GM12875 (cell line): ENCODE results near the gene FAF1.

ENCODE experiments used
- H3K4me3 ChIP-seq: one replicate; pipeline ENCODE4 v1.5.1; 2011; ENCODE audit warnings: low read depth, low read length, control low read depth
- TF ChIP-seq, protein P1 (sequence below): IDR thresholded peaks from 2 replicates; pipeline ENCODE4 v1.5.1; 2011; ENCODE audit warnings: low read depth, mild to moderate bottlenecking, control low read depth, inconsistent platforms, low read length, moderate library complexity, borderline replicate concordance; ENCODE audit not compliant: insufficient read depth

Gene FAF1

DNA sequence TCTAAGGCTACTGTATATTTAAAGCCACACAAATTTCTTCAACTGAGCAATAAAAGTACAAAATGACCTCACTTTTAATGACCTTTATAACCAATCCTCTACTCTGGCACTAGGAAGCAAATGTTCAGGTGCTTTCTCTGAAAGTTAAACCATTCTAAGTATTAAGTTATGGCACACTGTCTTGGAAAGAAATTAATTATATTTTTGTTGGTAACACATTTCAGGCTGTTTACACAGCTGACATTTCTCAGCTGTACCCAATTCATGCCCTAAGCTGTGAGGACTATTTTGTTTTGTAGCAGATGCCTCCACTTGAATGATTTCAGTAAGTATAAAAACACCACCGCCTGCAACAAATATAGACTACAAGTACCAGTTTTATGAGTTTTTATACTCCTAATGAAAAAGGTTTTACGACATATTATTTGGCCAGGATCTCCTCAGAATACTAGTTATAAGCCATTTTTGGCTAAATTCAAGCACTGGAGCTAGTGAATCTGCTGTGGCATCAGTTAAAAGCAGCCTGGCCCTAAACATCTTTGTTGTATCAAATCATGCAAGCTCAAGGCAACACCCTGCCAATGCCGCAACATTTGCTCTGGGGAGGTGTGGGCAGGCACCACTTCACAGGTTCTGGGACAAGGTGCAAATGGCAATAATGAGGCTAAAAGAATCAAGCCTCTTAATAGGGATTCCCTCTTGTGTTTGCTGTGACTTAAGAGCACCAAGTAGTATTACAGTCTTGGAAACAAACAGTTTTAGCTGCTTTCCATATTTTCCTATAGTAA is 308.4 kb downstream of the FAF1 start:
- H3K4me3 ChIP-seq: no peak overlapping the region
- TF ChIP-seq, protein P1, sequence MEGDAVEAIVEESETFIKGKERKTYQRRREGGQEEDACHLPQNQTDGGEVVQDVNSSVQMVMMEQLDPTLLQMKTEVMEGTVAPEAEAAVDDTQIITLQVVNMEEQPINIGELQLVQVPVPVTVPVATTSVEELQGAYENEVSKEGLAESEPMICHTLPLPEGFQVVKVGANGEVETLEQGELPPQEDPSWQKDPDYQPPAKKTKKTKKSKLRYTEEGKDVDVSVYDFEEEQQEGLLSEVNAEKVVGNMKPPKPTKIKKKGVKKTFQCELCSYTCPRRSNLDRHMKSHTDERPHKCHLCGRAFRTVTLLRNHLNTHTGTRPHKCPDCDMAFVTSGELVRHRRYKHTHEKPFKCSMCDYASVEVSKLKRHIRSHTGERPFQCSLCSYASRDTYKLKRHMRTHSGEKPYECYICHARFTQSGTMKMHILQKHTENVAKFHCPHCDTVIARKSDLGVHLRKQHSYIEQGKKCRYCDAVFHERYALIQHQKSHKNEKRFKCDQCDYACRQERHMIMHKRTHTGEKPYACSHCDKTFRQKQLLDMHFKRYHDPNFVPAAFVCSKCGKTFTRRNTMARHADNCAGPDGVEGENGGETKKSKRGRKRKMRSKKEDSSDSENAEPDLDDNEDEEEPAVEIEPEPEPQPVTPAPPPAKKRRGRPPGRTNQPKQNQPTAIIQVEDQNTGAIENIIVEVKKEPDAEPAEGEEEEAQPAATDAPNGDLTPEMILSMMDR: no peak

DNA sequence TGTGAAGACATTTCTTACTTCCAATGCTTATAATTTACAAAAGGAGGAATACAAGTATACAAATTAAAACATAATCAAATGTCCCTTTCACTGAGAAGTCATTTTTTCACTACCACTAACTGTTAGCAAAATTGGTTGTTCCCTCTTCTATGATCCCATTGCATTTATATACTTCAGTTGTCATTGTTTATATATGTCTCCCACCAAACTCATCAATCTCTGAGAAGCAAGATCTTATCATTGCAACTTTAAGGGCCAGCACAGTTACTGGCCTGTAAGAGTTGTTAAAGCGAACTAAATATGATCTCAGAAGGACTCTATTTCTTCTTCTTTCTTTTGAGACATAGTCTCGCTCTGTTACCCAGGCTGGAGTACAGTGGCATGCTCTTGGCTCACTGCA is 313.5 kb downstream of the FAF1 start:
- H3K4me3 ChIP-seq: no peak overlapping the region
- TF ChIP-seq, protein P1: no peak

DNA sequence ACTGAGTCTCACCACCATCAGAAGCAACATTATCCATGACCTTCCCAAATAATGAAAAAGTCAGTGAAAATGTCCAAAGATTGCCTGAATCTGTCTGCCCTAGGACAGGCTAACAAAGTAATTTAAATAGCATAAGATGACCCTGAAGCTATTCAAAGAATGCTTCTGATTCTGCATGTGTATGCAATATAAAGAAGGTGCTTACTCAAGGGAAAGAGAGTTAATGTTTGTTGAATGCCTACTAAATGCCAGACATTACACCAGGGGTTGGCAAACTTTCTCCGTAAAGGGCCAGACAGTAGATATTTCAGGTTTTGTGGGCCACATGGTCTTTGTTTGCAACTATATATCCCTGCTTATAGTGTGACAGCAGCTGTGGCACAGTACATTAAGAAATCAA is 314.9 kb downstream of the FAF1 start:
- H3K4me3 ChIP-seq: no peak overlapping the region
- TF ChIP-seq, protein P1: no peak

DNA sequence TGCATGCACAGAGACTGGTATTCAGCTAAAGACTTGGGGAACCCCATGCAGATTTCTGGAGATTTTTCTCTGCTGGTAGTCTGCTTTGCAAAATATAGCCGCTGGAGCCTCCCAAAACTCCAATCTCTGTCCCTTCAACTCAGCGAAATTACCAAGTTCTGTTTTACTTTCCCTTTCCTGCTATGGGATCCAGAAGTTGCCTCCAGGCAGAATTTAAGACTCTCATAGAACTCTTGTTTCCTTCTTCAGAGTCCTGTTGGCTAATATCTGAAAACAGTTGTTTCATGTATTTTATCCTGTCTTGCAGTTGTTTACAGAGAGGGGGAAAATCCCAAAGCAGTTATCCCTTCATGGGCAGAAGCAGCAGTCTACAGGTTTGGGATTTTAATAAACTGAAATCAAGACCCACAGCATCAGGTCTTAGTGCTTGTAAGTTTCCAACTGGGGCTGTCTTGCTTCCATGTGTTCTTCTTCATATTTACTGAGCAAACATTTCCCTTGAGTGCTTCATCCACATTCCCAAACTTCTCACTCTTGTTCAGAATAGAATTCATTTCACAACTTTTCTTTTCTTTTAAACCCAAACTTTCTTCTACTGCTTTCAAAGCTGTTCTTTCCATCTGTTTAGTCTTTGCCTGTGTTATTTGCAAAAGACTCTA is 315.5 kb downstream of the FAF1 start:
- TF ChIP-seq, protein P1: no peak
- H3K4me3 ChIP-seq: no peak overlapping the region

DNA sequence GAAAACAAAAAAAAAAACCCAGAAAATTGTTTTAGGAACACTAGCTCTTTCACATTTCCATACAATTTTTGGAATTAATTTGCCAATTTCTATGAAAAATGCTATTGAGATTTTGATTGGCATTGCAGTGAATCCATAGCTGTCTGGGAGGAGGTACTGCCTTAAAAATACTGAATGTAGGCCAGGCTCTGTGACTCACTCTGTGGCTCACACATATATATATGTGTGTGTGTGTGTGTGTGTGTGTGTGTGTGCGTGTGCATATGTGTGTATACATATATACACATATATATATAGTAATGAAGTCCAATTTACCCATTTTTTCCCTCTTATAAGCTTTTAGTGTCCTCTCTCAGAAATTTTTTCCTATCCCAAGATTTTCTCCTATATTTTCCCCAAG is 322.6 kb downstream of the FAF1 start:
- H3K4me3 ChIP-seq: no peak overlapping the region
- TF ChIP-seq, protein P1: no peak

DNA sequence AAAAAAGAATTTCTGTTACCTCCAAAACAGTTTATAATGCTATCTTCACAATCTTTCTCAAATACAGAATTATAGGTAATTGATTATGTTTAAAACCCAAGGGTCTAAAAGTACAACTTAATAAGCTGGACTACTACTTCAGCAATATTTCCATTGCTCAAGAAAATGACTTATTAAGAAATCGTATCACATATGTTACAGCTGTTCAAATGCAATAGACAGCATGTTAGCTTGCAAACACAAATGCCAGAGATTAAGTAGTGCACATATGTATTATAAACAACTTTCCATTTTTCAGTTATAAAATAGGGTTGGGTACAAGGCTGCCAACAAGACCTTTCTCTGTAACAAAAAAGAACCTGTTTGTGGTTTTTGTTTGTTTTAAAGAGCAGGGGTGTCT is 325.8 kb downstream of the FAF1 start:
- TF ChIP-seq, protein P1: no peak
- no peak overlapping the region for H3K4me3 ChIP-seq

DNA sequence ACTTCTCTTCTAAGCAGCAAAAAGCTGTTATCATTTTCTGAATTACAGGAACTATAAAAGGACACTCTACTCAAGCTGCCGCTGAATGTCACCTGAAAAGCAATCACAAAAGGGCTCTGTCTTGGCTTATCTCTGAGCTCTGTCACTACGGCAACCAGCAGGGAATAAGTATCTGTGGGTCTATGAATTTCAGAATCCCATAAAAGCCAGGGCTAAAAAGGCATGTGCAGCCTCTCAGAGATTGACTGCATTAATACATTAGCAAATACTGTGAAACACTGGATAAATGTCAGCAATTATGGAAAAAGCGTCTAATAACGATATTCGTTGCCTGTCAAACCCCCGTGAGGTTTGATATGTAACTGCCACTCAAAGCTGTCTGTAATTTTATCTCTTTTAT is 326.6 kb downstream of the FAF1 start:
- H3K4me3 ChIP-seq: no peak overlapping the region
- TF ChIP-seq, protein P1: no peak
